NOMO-1 treated with DMSO at 0.1 percent for 48 hours (cell line): ENCODE data around the gene FBXO31.
A peak's percentile ranks its signal among the peaks of the same experiment; 100 is the strongest.

Experiments
- DNase-seq: peaks from one replicate; lab custom pipeline; 2025; ENCODE audit not compliant: unreplicated experiment; lab: John Stamatoyannopoulos, UW

The FBXO31 gene

GRCh38 chr16:87330646-87331045, 52.9 kb downstream of the FBXO31 start:
- DNase-seq, result no peak

- DNase-seq, result no peak
These were observed 53.3 kb downstream of the FBXO31 start for GRCh38 chr16:87330257-87330624.

- no peak for DNase-seq
These were observed 53.9 kb downstream of the FBXO31 start for GRCh38 chr16:87329436-87330256.

GRCh38 chr16:87328846-87329245, 54.7 kb downstream of the FBXO31 start:
- no peak for DNase-seq

DNA sequence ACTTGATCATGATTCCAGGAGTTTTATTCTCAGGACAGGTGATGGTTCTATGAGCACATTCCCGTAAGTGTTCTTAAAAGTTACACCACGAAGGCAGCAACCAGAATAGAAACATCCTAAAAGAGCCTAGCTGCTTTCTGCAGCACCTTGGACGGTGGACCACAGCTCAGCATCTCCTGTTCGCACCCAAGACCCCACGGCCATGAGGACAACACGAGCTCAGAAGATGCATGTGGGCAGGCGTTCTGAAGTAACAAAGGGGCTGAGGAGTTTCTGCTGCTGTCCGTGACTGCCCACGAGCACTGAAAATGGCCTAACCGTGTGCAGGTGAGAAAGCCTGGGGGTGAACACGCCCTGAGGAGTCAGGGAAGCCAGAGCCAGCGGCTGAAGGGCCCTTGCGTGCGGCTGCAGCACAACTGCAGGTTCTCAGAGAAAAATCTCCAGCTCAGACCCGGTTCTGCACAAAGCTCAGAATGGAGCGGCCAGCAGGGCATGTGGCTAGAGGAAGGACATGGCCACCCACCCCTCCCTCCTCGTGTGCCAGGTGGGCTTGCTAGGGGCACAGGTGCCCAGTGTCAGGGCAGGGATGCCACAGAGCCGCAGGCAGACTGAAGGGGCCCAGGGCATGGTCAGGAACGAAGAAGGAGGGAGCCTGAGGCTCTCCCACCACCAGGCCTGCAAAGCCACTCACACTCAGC, 55.6 kb downstream of the FBXO31 start:
- DNase-seq, result no peak

DNA sequence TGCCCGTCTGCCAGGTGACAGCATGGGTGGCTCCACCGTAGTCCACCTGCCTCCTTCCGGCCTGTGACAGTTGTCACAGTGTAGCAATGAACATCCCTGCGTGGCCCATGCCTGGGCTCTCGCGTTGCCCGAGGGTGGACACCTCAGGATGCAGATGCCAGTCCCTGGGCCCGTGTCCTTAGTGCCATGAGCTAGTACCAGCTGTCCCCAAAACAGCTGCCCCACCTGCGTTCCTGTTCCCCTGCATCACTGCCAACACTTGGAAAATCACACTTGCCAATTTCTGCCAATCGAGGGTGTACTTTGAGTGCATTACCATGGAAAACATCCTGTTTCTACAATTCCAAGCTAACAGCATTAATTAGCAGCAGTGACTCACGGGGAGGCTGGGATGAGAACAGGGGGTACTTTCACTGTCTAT, 57.4 kb downstream of the FBXO31 start:
- DNase-seq, result no peak

GRCh38 chr16:87325423-87325858, 58.1 kb downstream of the FBXO31 start:
- DNase-seq, result no peak

- DNase-seq, result peak; percentile 9
These were observed 58.9 kb downstream of the FBXO31 start for GRCh38 chr16:87324411-87325275.

GRCh38 chr16:87323727-87324410, 59.7 kb downstream of the FBXO31 start:
- no peak for DNase-seq

DNA sequence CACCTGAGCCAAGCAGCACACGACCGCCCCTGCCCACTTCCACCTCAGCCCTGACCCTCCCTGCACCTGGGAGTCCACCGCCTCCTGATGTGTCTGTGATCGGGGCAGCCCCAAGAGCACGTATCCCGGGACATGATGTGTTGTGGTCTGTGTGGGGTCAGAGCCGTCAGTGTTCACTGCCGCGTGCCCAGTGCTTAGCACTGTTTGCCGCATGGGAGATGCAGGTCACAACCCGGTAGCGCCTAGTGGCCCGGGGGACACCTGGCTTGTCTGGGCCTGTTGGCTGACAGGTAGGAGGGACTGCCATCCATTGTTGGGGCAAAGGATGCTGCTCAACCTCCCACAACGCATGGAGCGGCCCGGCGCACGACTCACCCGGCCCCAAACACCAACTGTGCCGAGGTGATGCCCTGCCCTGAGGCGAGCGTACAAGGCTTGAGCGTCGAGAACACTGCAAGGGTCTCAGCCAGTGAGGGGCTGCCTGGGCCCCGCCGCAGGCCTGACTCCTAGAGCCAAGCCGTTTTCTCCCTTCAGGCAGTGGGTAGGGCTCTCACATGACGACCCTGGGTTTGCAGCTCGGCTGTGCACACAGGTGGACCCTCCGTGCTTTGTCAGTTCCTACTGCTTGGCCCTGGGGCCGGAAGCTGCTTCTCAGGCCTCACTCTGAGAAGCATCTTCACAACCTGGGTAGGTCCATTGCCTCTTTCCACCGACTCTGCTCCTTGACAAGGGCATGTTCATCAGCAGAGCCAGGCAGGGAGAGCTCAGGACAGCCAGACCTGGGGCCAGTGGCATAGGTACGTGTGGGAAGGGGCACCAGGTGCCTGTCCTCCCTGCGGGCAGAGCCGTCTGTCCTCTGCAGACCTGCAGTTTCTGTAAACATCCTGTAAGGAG, 60.5 kb downstream of the FBXO31 start:
- no peak for DNase-seq

- no peak for DNase-seq
These were observed 61.2 kb downstream of the FBXO31 start for GRCh38 chr16:87322360-87322759.

- no peak for DNase-seq
These were observed 62.1 kb downstream of the FBXO31 start for GRCh38 chr16:87321336-87322107.

- DNase-seq, result no peak
These were observed 62.9 kb downstream of the FBXO31 start for GRCh38 chr16:87320510-87321227.

GRCh38 chr16:87319997-87320491, 63.5 kb downstream of the FBXO31 start:
- DNase-seq, result no peak

DNA sequence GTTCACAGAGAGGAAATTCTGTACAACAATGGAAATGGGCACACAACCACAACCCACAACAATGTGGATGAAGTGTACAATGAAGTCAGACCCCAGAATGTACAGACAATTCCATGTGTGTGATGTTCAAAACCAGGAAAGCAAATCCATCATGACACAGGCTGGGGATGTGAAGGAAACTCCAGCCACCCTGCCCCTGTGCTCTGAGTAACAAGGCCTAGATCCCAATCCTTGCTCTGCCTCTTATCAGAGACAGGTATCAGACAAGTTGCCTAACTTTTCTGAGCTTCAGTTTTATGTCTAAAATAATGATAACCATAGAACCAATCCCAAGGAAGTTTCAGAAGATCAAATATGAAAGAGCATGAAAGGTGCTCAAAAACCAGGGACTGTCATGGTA, 64.6 kb downstream of the FBXO31 start:
- DNase-seq, result no peak

GRCh38 chr16:87317750-87318644, 65.6 kb downstream of the FBXO31 start:
- peak; percentile 49 for DNase-seq
